Body of pancreas (tissue), 4 donors: ENCODE results near the gene UBAC2.

Experiments used
- CTCF ChIP-seq, 7 experiments: fragments of 450-650 bp in 4 of 7; fragments of 200-600 bp in 3 of 7; sonication (generic) in 3 of 7; IDR thresholded peaks; one replicate each; pipeline ENCODE4 v1.5.1; 2016 to 2019; ENCODE audit warnings: antibody characterized with exemption in 7 of 7
- POLR2A ChIP-seq, 3 donors: fragments of 450-650 bp; IDR thresholded peaks; one replicate each; pipeline ENCODE4 v1.6.1; 2016; ENCODE audit warnings: antibody characterized with exemption in 3 of 3, mild to moderate bottlenecking in 2 of 3

GRCh38 chr13:99363391-99363790 lies 162.7 kb downstream of the UBAC2 start:
- TF ChIP-seq CTCF (IDR thresholded peaks at IDR 0.05) (no peak), POLR2A (IDR thresholded peaks at IDR 0.05) (no peak)
